ENCODE results near the gene USP49. TPM values are rescaled to one million over a fixed set of nuclear protein-coding genes. Genes with fewer than 3 reads are reported as not detected.

The USP49 gene
- total RNA-seq, 1 experiment from 2014 or later: 2.3 TPM

DNA sequence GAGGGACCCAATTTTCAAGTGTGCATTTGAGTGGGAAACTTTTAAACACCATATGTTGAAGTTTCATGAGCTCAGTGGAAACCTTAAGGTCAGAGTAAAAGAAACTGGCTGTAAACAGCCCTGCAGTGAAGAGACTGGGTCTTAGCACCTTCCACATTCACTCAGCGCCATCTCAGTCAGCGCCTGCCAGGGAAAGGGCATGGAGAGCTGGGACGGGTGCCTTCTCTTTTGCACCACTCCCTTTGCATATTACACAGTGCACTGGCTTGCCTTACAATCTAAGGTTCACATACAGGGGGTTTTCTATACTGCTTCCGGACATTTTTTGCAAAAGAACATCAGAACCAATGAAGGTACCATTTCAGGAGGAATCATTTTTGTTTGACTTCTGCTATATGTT lies 103.2 kb downstream of the USP49 start:
- Histone ChIP-seq H3K9me2 (replicated peaks; ENCODE audit: low read length) (no peaks in the 10 kb centered on the region), H3K4me2 (ENCODE audit: low read length) (no peak overlapping the region), H3K4me1 (ENCODE audit: insufficient read depth, low read length) (peaks cover 11% of the 10 kb centered on the region), H3K36me3 (ENCODE audit: low read depth, low read length) (peaks cover 32% of the 10 kb centered on the region), H3K27me3 (ENCODE audit: low read length) (no peaks in the 10 kb centered on the region), H4K20me1 (ENCODE audit: low read length) (no peaks in the 10 kb centered on the region), H3F3A (ENCODE audit: low read length, unreplicated experiment) (no peaks in the 10 kb centered on the region), H3K4me3 (ENCODE audit: low read length) (no peak overlapping the region), H3K79me2 (ENCODE audit: low read length) (peaks cover 21% of the 10 kb centered on the region), H3K27ac (ENCODE audit: low read length) (no peak overlapping the region), H3K9me3 (ENCODE audit: low read length) (no peaks in the 10 kb centered on the region), H3K9ac (ENCODE audit: low read length) (no peak overlapping the region), H2AFZ (ENCODE audit: low read length) (no peak overlapping the region)
- TF ChIP-seq EZH2 (IDR thresholded peaks at IDR 0.05; ENCODE audit: low read length, unreplicated experiment): no peak
- TF ChIP-seq, protein P1, sequence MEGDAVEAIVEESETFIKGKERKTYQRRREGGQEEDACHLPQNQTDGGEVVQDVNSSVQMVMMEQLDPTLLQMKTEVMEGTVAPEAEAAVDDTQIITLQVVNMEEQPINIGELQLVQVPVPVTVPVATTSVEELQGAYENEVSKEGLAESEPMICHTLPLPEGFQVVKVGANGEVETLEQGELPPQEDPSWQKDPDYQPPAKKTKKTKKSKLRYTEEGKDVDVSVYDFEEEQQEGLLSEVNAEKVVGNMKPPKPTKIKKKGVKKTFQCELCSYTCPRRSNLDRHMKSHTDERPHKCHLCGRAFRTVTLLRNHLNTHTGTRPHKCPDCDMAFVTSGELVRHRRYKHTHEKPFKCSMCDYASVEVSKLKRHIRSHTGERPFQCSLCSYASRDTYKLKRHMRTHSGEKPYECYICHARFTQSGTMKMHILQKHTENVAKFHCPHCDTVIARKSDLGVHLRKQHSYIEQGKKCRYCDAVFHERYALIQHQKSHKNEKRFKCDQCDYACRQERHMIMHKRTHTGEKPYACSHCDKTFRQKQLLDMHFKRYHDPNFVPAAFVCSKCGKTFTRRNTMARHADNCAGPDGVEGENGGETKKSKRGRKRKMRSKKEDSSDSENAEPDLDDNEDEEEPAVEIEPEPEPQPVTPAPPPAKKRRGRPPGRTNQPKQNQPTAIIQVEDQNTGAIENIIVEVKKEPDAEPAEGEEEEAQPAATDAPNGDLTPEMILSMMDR (conservative IDR thresholded peaks at IDR 0.05; ENCODE audit: low read depth, low read length): no peak
- DNase-seq (no peak), ATAC-seq (no peak)
- CTCF ChIA-PET: no interaction called here
- POLR2A ChIA-PET (ENCODE audit: unreplicated experiment): no interaction called here
- intact Hi-C loops (cut with micrococcal nuclease): no loop called here
- no TSS peak for BruUV-seq (replicated peaks)

DNA sequence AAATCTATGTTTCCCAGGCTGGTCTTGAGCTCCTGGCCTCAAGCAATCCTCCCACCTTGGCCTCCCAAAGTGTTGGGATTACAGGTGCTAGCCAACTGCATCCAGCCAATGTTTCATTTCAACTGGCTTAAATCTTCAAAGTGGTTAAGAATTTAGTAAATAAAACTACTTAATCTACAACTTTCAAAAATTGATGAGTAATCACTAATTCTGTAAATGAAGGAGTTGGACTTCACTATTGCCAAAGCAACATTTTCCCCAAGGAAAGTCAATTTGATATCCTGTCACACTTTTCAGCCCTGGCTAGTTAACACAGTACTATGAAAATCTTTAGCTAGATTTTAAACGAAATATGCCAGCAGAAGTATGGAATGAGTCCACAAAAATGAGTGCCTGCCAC lies 103.9 kb downstream of the USP49 start:
- Histone ChIP-seq H3K9me3 (ENCODE audit: low read length) (no peaks in the 10 kb centered on the region), H3K9me2 (replicated peaks; ENCODE audit: low read length) (no peaks in the 10 kb centered on the region), H3F3A (ENCODE audit: low read length, unreplicated experiment) (no peaks in the 10 kb centered on the region), H3K4me3 (ENCODE audit: low read length) (no peak overlapping the region), H3K36me3 (ENCODE audit: low read depth, low read length) (peaks cover 32% of the 10 kb centered on the region), H4K20me1 (ENCODE audit: low read length) (no peaks in the 10 kb centered on the region), H3K9ac (ENCODE audit: low read length) (no peak overlapping the region), H3K27me3 (ENCODE audit: low read length) (no peaks in the 10 kb centered on the region), H3K27ac (ENCODE audit: low read length) (no peak overlapping the region), H3K4me1 (ENCODE audit: insufficient read depth, low read length) (peaks cover 11% of the 10 kb centered on the region), H3K79me2 (ENCODE audit: low read length) (peaks cover 21% of the 10 kb centered on the region), H2AFZ (ENCODE audit: low read length) (no peak overlapping the region), H3K4me2 (ENCODE audit: low read length) (no peak overlapping the region)
- intact Hi-C loops (cut with micrococcal nuclease): no loop called here
- DNase-seq: no peak
- POLR2A ChIA-PET (ENCODE audit: unreplicated experiment): no interaction called here
- TF ChIP-seq, protein P1 (conservative IDR thresholded peaks at IDR 0.05; ENCODE audit: low read depth, low read length): no peak
- TF ChIP-seq EZH2phosphoT487 (IDR thresholded peaks at IDR 0.05; ENCODE audit: borderline replicate concordance, low read length): no peak
- TF ChIP-seq EZH2 (IDR thresholded peaks at IDR 0.05; ENCODE audit: low read length, unreplicated experiment): no peak
- CTCF ChIA-PET: no interaction called here
- BruUV-seq (replicated peaks): no TSS peak
- no peak for ATAC-seq

DNA sequence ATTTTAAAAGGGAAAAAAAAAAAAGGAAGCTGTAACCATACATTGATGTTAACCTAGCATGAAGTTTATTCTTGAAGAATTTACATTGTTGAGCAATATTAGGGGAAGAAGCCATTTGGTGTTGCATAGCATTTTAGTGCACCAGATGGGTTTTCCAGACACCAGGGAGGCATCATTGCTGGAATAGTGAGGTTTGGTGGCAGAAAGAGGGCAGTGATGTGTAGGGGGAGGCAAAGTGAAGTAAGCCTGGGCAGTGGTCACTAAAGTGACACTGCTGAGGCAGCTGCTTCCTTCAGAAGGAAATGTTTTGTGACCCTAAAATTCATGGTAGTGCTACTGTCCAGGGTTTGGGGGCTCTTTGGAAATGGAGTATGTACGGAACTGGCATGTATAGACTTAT lies 105.1 kb downstream of the USP49 start:
- no peaks in the 10 kb centered on the region for H3K9me2 ChIP-seq (replicated peaks; ENCODE audit: low read length)
- H2AFZ ChIP-seq (ENCODE audit: low read length): no peak overlapping the region
- peaks cover 32% of the 10 kb centered on the region for H3K36me3 ChIP-seq (ENCODE audit: low read depth, low read length)
- H3F3A ChIP-seq (ENCODE audit: low read length, unreplicated experiment): no peaks in the 10 kb centered on the region
- ChIA-PET CTCF (interaction anchor here (0.8 kb wide), 1 partner anchor 146 kb away, joined by 4 read pairs; no protein-coding TSS in a partner anchor), POLR2A (ENCODE audit: unreplicated experiment) (no interaction called here)
- no peaks in the 10 kb centered on the region for H3K9me3 ChIP-seq (ENCODE audit: low read length)
- TF ChIP-seq EZH2phosphoT487 (IDR thresholded peaks at IDR 0.05; ENCODE audit: borderline replicate concordance, low read length) (no peak), EZH2 (IDR thresholded peaks at IDR 0.05; ENCODE audit: low read length, unreplicated experiment) (no peak)
- TF ChIP-seq, protein P1 (conservative IDR thresholded peaks at IDR 0.05; ENCODE audit: low read depth, low read length): no peak
- no peak overlapping the region for H3K4me2 ChIP-seq (ENCODE audit: low read length)
- DNase-seq (no peak), ATAC-seq (no peak)
- intact Hi-C loops (cut with micrococcal nuclease): no loop called here
- H3K4me1 ChIP-seq (ENCODE audit: insufficient read depth, low read length): peaks cover 17% of the 10 kb centered on the region
- no peak overlapping the region for H3K27ac ChIP-seq (ENCODE audit: low read length)
- peaks cover 21% of the 10 kb centered on the region for H3K79me2 ChIP-seq (ENCODE audit: low read length)
- no peaks in the 10 kb centered on the region for H3K27me3 ChIP-seq (ENCODE audit: low read length)
- no peak overlapping the region for H3K4me3 ChIP-seq (ENCODE audit: low read length)
- BruUV-seq (replicated peaks): no TSS peak
- H4K20me1 ChIP-seq (ENCODE audit: low read length): no peaks in the 10 kb centered on the region
- H3K9ac ChIP-seq (ENCODE audit: low read length): no peak overlapping the region

All from PC-3 (cell line).